Measurements from ENCODE around the gene TRMO.

TRMO gene

DNA sequence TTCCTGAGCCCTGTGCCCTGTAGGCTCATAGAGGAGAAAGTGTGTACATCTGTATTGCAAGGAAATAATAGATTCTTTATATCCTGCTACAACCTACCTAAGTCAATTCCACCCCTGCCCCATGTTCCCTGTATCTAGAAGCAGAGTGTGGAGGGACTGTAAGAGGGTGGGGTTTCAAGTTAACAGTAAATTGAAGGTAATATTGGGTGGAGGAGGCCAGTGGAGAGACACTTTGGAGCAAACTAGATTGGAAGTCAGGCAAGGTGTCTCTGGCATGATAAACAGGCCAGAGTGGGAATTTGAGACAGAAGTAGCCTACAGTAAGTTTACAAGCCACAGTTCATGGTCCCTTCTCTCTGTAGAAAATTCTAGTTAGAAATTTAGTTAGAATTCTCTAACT lies 17.9 kb upstream of the TRMO start (continued):
- TF ChIP-seq, protein P1, sequence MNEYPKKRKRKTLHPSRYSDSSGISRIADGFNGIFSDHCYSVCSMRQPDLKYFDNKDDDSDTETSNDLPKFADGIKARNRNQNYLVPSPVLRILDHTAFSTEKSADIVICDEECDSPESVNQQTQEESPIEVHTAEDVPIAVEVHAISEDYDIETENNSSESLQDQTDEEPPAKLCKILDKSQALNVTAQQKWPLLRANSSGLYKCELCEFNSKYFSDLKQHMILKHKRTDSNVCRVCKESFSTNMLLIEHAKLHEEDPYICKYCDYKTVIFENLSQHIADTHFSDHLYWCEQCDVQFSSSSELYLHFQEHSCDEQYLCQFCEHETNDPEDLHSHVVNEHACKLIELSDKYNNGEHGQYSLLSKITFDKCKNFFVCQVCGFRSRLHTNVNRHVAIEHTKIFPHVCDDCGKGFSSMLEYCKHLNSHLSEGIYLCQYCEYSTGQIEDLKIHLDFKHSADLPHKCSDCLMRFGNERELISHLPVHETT (tag by site-specific recombination; IDR thresholded peaks at IDR 0.05), result no peak
- TF ChIP-seq ZNF701 (tag by site-specific recombination; IDR thresholded peaks at IDR 0.05), result no peak
- TF ChIP-seq ZFP37 (tag by site-specific recombination; IDR thresholded peaks at IDR 0.05), result no peak
- TF ChIP-seq GLI4 (tag by site-specific recombination; IDR thresholded peaks at IDR 0.05), result no peak
- no peak for TF ChIP-seq ZBTB1 (tag by site-specific recombination; IDR thresholded peaks at IDR 0.05)
- TF ChIP-seq ZNF426 (tag by site-specific recombination; IDR thresholded peaks at IDR 0.05), result no peak
- TF ChIP-seq ZNF623 (tag by site-specific recombination; IDR thresholded peaks at IDR 0.05), result no peak

DNA sequence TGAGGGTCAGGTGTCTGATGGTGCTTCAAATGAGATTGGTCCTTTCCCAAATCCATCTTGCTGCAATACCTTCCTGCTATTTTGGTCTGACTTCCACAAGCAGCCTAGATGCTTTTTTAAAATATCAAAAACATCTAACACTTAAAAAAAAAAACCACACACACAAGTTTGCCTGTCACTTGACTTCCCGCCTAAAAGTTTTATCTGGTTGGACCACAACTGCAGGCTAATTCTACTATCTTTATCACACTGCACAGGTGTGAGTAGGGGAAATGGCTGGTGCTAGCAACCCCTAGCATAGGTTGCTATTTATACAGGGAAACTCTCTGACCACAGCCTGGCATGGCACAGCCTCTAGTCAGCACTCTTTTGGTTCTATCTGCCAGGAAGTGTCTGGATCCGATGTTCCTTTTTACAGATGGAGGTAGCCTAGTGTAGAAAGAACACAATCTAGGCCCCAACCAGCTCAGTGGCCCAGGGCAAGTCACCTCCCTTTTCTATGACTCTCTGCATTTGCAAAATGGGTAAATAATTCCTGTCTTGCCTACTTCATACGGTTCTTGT lies 15.9 kb upstream of the TRMO start, which contains the start of gene HEMGN:
Gene HEMGN, minus strand, starts transcription at position 92 of the 564 bp plus-strand sequence. Its CDS starts 36 bp downstream, at position 56.
- CTCF ChIA-PET, result interaction anchor here (0.6 kb wide), 1 partner anchor 136 kb away, joined by 3 read pairs; no protein-coding TSS in a partner anchor
- no peak within 1 kb of the TSS for H3K27ac ChIP-seq (ENCODE audit: extremely low read depth, low read depth, low read length)
- POLR2A ChIA-PET, result no interaction called here
- no peaks in the 10 kb centered on the region for H3K9me3 ChIP-seq (ENCODE audit: control insufficient read depth, insufficient read depth, low read depth, low read length)
- H3K4me1 ChIP-seq (ENCODE audit: control insufficient read depth, insufficient read depth, low read length), result no peaks in the 10 kb centered on the region
- H3K4me3 ChIP-seq (ENCODE audit: low read depth, low read length), result no peak within 1 kb of the TSS
- H3K36me3 ChIP-seq (ENCODE audit: control insufficient read depth in 2 of 2, insufficient read depth in 1 of 2, low read length in 2 of 2), result no peaks in the 10 kb centered on the region
- TF ChIP-seq OSR2 (tag by site-specific recombination; IDR thresholded peaks at IDR 0.05) (no peak), ZNF664 (tag by site-specific recombination; IDR thresholded peaks at IDR 0.05) (no peak), ZNF621 (tag by site-specific recombination; IDR thresholded peaks at IDR 0.05) (no peak), ZNF362 (tag by site-specific recombination; IDR thresholded peaks at IDR 0.05) (no peak), CTCF (tag by site-specific recombination; IDR thresholded peaks at IDR 0.05) (no peak), ZNF624 (tag by site-specific recombination; IDR thresholded peaks at IDR 0.05) (no peak), ZNF214 (tag by site-specific recombination; IDR thresholded peaks at IDR 0.05; ENCODE audit: borderline replicate concordance) (no peak), KLF1 (tag by site-specific recombination; IDR thresholded peaks at IDR 0.05) (no peak), ZNF792 (tag by site-specific recombination; IDR thresholded peaks at IDR 0.05) (no peak), PRDM2 (tag by site-specific recombination; IDR thresholded peaks at IDR 0.05; ENCODE audit: borderline replicate concordance) (no peak), ZNF146 (tag by site-specific recombination; IDR thresholded peaks at IDR 0.05) (no peak)
- TF ChIP-seq, protein P2, sequence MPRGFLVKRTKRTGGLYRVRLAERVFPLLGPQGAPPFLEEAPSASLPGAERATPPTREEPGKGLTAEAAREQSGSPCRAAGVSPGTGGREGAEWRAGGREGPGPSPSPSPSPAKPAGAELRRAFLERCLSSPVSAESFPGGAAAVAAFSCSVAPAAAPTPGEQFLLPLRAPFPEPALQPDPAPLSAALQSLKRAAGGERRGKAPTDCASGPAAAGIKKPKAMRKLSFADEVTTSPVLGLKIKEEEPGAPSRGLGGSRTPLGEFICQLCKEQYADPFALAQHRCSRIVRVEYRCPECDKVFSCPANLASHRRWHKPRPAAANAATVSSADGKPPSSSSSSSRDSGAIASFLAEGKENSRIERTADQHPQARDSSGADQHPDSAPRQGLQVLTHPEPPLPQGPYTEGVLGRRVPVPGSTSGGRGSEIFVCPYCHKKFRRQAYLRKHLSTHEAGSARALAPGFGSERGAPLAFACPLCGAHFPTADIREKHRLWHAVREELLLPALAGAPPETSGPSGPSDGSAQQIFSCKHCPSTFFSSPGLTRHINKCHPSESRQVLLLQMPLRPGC (tag by site-specific recombination; IDR thresholded peaks at IDR 0.05), result no peak
- TF ChIP-seq, protein P3, sequence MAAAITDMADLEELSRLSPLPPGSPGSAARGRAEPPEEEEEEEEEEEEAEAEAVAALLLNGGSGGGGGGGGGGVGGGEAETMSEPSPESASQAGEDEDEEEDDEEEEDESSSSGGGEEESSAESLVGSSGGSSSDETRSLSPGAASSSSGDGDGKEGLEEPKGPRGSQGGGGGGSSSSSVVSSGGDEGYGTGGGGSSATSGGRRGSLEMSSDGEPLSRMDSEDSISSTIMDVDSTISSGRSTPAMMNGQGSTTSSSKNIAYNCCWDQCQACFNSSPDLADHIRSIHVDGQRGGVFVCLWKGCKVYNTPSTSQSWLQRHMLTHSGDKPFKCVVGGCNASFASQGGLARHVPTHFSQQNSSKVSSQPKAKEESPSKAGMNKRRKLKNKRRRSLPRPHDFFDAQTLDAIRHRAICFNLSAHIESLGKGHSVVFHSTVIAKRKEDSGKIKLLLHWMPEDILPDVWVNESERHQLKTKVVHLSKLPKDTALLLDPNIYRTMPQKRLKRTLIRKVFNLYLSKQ (tag by site-specific recombination; IDR thresholded peaks at IDR 0.05; ENCODE audit: borderline replicate concordance), result no peak
- TF ChIP-seq, protein P4, sequence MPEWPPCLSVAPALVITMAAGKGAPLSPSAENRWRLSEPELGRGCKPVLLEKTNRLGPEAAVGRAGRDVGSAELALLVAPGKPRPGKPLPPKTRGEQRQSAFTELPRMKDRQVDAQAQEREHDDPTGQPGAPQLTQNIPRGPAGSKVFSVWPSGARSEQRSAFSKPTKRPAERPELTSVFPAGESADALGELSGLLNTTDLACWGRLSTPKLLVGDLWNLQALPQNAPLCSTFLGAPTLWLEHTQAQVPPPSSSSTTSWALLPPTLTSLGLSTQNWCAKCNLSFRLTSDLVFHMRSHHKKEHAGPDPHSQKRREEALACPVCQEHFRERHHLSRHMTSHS (tag by site-specific recombination; IDR thresholded peaks at IDR 0.05), result no peak

Measured in HEK293 (cell line).